GM23248 (cell line): ENCODE measurements around the gene SLF2.
"Not testable (repeated sequence)": the region's sequence is repeated elsewhere in the genome, so short reads cannot be mapped to it uniquely, and the experiment has no call there.

Source experiments
- EZH2 ChIP-seq: fragments of 200-600 bp; sonication (generic); IDR thresholded peaks from 2 replicates; pipeline ENCODE4 v1.6.1; 2018; ENCODE audit warnings: antibody characterized with exemption, mild to moderate bottlenecking; ENCODE audit not compliant: insufficient read depth, poor library complexity, severe bottlenecking
- EZH2phosphoT487 ChIP-seq: fragments of 200-600 bp; sonication (generic); IDR thresholded peaks from 2 replicates; pipeline ENCODE4 v1.6.1; 2018; ENCODE audit warnings: antibody characterized with exemption, moderate library complexity, mild to moderate bottlenecking, low read depth; ENCODE audit not compliant: insufficient read depth

- TF ChIP-seq EZH2, EZH2phosphoT487: not testable (repeated sequence)
Observed at GRCh38 chr10:100975397-100975796, 62.6 kb downstream of the SLF2 start.
